Suppressor macrophage treated with lipopolysaccharide for 1 hour (primary cell): Measurements from ENCODE around the gene RAD51D.

ENCODE experiments used
- DNase-seq, 3 donors: peaks; one replicate each; pipeline ENCODE4 v3.0.0-alpha.2; 2020 to 2022

Gene RAD51D

GRCh38 chr17:35089586-35090296 lies 29.9 kb downstream of the RAD51D start:
- peak; percentile 73 to 78 (median 78) for DNase-seq

DNA sequence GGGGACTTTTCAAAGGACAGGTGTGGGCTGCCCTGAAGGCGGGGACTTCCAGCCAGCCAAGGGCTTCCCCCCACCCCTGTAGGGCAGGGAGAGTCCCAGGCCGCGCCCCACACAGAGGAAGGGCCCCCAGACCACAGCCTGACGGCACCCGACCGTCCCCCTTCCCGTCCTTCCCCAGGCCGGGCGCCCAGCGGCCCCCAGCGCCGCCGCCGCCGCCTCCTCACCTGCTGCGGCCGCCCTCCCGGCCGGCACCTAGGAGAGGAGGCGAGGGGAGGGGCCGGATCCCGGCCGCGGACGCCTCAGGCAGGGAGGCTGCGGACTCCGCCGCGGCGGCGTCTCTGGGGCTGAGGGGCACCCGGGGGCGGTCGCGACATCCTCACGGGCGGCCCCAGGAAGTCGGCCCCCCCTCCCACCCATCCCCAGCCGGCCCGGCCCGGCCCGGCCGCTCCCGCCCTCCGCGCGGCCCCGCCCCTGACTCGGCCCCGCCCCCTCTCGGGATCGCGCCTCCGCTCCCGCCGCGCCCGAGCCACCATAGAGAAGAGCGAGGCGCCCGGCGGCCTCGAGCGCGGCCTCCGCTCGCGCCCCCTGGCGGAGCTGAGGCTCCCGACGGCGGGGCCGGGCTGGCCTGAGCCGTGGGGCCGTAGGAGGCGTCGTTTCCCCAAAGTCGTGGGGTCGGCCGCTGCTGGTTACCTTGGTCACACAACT lies 30.6 kb downstream of the RAD51D start:
- DNase-seq = peak; percentile 92 to 98 (median 97)

DNA sequence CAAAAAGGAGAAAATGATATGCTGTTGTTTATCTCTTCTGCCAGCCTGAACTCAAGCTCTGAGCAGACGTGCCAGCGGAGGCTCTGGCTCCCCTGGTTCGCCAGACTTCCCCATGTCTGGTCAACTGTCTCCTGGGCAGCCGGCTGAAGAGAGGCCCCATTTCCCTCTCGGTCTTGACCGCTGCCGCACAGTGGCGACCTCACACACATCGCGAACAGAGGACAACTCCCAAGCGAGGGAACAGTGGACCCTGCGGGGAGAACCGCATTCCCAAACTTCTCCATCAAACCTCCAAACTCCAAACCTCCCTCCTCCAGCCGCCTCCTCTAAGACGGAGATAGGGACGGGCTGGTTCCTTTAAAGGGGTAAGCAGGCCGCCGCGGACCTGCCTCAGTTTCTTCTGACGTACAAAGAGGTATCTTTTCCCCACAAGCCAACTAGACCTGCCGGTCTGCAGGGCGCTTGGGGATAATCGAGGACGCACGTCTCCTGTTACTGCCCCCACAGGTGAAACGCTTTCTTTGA lies 31.2 kb downstream of the RAD51D start:
- DNase-seq = peak; percentile 62 to 70 (median 68)

- DNase-seq = peak; percentile 73 to 81 (median 74)
These were observed 31.8 kb downstream of the RAD51D start for GRCh38 chr17:35087731-35088355.

DNA sequence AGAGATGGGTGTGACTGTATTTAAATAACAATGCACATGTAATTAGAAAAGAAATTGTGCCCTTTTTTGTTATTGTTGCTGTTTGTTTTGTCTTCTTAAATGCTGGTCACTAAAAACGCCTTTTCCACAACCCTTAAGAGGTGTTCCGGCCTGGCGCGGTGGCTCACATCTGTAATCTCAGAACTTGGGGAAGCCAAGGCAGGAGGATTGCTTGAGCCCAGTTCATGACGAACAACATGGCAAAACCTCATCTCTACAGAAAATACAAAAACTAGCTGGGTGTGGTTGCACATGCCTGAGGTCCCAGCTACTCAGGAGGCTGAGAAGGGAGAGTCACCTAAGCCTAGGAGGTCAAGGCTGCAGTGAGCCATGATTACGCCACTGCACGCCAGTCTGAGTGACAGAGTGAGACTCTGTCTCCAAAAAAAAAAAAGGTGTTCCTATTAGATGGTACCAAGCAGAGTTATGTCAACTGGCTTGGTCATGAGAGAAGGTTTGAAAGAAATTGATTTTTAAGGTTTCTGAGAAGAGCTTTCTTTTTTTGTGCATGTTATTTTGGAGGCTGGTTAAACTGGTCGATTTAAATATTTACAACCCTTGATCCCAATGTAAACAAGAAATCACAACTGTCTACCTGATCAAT lies 32.6 kb downstream of the RAD51D start:
- DNase-seq = peak in 1 of 3 donors; percentile 27

DNA sequence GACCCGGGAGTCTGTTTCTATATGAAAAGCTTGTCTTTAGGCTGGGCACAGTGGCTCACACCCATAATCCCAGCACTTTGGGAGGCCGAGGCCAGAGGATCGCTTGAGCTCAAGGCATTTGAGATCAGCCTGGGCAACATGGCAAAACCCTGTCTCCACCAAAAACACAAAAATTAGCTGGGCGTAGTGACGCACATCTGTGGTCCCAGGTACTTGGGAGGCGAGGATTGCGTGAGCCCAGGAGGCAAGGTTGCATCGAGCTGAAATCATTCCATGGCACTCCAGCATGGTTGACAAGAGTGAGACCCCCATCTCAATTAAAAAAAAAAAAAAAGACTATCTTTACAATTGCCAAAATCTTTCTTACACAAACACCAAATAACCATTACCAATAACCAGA lies 33.5 kb downstream of the RAD51D start:
- DNase-seq = no peak

GRCh38 chr17:35084987-35085386 lies 34.7 kb downstream of the RAD51D start:
- DNase-seq = no peak

DNA sequence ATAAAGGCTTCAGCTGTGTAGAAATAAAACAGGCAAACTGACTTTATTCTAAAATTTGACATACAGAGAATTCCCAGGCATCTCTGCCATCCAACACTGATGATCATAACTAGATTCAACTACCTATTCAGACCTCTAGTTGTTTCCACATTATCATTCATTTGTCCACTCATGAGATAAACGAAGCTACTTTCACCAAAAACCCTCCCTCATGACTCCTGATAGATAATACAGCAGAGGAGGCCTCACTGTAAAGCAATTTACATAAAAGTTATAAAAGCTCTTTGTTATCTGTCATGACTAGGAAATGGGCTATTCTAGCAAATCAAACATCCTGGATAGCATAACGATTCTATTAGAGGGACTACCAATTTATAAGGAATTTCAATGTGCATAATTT lies 36.6 kb downstream of the RAD51D start:
- no peak for DNase-seq

GRCh38 chr17:35082073-35082657 lies 37.5 kb downstream of the RAD51D start:
- DNase-seq = peak in 1 of 3 donors; percentile 23

- no peak for DNase-seq
These were observed 38.0 kb downstream of the RAD51D start for GRCh38 chr17:35081638-35082037.

DNA sequence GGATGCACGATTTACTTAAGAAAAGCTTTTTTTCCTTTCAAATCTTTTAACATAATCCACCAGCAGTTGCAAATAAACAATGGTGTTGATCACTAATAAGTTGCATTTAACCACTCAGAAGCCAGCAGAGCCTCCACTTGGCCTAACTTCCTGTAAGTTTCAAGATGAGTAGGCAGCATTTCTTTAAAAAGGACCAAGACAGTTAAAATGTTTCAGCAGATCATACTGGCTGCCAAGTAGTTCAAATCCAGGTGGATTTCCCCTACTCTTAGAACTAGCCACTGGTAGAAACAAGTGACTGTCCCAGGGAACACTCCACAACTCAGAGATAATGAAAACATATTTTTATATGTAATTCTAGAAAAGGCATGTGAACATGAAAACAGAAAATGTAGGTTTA lies 39.1 kb downstream of the RAD51D start:
- DNase-seq = peak; percentile 51 to 65 (median 57)

- peak; percentile 63 to 76 (median 67) for DNase-seq
These were observed 39.9 kb downstream of the RAD51D start for GRCh38 chr17:35079547-35080423.

GRCh38 chr17:35076874-35077273 lies 42.8 kb downstream of the RAD51D start:
- no peak for DNase-seq

DNA sequence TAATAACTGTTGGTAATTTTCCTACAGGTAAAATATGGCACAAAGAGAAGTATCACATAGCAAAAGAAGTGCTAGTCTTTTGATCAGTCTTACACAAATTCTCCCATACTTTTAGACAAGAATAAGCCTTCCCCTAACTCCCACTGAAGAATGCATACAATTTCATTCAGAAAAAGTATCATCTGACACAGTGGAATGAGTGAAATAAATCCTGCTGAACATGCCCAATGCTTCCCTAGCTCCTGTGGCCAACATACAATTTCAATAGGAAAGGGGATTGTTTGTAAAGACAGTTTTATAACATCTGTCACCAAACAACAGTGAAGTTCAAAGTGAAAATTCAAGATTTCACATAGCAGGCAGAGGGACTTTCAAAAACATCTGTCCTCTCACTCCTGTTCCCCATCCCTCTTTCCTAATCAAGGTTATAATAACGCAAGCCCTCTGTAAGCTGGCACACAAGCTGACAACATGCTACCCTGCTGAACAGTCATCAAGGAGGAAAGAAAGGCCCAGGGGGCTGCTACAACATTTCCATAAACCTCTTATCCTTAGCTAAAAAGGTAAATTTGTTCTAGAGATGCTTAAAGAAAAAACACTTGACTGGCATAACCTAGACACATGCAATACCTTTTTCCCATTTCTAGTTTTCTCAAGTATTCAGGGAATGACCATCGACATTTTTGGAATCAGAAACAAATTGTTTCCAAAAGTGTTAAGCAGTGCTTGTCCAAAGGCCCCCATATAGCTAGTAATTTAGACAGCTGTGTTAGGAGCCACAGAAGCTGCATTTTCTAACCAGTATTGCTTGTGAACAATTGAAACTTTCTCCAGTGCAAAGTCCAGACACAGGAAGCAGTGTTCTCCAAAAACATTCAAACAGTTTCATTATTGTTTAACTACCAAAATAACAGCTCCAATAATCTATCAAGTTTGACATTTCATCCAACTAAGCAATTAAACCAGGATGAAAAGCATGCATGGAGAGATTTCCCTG lies 44.7 kb downstream of the RAD51D start:
- DNase-seq = no peak

DNA sequence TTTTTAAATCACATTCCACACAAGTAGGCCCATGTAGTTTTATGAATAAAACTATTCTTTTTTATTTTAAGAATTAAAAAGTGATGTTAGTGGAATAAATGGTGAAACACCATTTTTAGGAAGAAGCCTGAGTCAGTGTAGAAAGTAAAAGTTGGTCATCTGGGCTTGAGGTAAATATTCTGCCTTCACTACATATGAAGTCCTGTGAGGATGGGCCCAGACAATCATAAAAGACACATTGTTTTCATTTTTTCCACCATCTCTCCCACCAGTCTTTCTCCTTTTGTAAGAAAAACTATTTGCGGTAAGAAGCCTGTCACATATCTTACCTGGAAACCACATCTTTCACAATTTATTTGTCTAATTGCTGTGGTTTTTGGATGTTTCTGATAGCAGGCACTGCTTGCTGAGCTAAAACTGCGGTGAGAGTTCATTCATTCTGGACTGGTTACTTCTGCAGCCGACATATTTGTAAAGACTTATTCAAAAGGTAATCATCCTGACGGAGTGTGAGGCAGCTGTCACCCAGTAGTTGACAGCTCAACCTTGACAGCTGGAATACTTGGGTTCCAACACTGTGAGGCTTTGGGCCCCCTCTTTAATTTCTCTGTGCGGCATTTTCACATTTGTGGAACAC lies 45.6 kb downstream of the RAD51D start:
- no peak for DNase-seq

DNA sequence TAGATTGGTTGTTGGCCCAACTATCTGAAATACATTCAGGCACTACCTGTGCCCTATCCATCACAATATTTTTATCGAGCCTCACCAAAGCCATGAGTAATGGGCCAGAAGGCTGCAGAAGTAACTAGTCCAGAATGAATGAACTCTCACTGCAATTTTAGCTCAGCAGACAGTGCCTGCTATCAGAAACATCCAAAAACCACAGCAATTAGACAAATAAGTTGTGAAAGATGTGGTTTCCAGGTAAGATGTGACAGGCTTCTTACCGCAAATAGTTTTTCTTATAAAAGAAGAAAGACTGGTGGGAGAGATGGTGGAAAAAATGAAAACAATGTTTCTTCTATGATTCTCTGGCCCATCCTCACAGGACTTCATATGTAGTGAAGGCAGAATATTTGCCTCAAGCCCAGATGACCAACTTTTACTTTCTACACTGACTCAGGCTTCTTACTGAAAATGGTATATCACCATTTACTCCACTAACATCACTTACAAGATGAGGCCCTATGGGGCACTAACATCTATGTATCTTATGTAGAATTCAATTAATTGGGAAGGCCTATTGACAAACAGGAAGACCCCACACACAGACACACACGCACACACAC lies 46.4 kb downstream of the RAD51D start:
- DNase-seq = no peak

DNA sequence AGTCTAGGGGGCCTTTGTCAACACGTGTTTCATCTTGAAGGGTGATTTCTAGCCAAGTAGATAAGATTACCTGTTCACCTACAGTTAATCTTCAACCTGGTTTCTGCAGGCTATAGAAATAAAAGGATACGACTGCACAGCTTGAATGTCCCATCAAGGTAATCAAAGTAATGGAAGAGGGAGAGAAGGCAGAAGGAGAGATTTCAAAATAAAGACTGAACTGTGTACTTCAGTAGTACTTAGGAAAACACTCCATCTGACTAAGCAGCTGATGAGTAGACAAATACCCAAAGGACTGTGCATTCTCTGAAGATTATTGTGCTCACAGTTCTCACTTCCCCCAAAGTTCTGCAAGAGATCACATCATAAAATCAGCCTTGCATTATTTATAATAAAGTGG lies 50.3 kb downstream of the RAD51D start:
- DNase-seq = peak; percentile 50 to 72 (median 71)

DNA sequence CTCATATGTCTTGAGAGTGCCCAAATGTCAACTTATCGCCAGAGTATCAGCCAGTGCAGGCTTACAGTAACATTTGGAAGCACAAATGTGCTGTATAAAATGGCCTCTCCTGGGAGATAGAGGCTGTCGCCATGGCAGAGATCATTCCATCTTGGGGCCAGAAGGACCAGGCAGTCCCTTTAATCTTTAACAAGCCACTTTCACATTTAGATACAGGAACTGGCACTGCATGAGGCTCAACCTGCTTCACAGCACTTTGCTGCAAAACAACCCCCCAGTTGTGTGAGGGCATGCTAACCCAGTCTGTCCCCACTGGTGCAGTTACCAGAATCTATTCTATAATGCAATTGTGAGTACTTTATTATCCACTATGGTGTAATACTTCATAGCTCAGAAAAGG lies 51.4 kb downstream of the RAD51D start:
- DNase-seq = no peak

DNA sequence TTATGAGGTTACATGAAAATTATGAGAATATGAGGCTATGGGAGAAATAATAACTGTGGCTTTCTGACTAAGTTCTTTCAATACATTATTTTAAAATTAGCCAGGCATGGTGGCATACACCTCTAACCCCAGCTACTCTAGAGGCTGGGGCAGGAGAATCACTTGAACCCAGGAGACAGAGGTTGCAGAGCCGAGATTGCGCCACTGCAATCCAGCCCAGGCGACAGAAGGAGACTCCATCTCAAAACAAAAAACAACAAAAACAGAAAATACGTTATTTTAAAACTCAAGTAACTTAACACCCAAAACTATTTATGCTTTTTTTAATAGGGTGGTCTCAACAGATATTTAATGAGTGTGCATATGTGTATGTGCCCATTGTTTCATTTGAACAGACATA lies 53.8 kb downstream of the RAD51D start:
- DNase-seq = no peak
